Retinal pigment epithelial cell (primary cell): ENCODE results near the gene NRAS.
A peak's percentile ranks its signal among the peaks of the same experiment; 100 is the strongest.
"Not testable (repeated sequence)": the region's sequence is repeated elsewhere in the genome, so short reads cannot be mapped to it uniquely, and the experiment has no call there.

ENCODE experiments used
- DNase-seq: peaks from one replicate; pipeline ENCODE4 v3.0.0-alpha.2; 2010; ENCODE audit warnings: low read depth
- H3K4me3 ChIP-seq: 2 replicates; pipeline ENCODE4 v1.5.1; 2011; ENCODE audit warnings: mild to moderate bottlenecking, low read length, control low read depth, moderate library complexity
- TF ChIP-seq, protein P1 (sequence below): conservative IDR thresholded peaks from 2 replicates; pipeline ENCODE4 v1.5.1; 2011; ENCODE audit warnings: low read depth, low read length, control low read depth, inconsistent platforms

Gene NRAS

DNA sequence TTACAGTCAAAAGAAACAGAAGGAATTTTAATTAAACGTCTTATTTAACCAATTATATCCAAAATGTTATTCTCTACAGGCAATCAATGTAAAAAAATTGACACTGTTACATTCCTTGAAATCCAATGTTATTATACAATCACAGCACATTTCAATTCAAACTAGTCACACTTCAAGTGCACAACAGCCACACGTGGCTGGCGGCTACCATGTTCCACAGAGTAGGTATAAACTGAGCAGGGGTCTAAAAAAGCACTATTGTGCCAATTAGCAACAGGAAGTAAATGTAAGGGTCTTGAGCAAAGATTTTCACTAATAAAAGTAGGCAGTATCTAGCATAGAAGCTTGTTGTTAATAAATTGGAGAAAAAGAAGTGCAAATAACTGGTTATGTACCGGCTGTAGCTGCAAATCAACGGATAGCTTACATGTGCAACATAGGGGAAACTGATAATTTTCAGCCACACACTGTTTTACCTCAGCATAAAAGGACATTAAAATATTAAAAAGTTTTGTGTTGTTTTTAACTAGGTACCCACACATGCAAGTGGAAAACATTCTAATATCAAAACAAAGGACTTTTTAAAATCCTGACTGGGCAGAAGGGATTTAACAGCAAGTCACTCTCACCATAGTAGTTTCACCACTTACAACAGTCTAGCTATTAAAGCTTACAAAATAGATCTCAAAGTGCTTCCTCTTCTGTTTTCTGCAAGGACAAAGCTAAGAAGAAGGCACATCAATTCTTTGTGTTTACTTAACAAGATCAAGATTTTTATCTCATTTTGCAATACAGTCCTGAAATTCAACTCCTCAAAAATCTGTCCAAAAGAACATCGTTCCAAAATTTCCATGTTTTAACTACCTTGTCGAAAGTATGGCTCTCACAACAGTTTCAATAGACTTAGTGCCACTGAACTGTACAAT lies 38.7 kb upstream of the NRAS start:
- peak overlapping the region; percentile 100 for H3K4me3 ChIP-seq
- TF ChIP-seq, protein P1, sequence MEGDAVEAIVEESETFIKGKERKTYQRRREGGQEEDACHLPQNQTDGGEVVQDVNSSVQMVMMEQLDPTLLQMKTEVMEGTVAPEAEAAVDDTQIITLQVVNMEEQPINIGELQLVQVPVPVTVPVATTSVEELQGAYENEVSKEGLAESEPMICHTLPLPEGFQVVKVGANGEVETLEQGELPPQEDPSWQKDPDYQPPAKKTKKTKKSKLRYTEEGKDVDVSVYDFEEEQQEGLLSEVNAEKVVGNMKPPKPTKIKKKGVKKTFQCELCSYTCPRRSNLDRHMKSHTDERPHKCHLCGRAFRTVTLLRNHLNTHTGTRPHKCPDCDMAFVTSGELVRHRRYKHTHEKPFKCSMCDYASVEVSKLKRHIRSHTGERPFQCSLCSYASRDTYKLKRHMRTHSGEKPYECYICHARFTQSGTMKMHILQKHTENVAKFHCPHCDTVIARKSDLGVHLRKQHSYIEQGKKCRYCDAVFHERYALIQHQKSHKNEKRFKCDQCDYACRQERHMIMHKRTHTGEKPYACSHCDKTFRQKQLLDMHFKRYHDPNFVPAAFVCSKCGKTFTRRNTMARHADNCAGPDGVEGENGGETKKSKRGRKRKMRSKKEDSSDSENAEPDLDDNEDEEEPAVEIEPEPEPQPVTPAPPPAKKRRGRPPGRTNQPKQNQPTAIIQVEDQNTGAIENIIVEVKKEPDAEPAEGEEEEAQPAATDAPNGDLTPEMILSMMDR: no peak
- no peak for DNase-seq

DNA sequence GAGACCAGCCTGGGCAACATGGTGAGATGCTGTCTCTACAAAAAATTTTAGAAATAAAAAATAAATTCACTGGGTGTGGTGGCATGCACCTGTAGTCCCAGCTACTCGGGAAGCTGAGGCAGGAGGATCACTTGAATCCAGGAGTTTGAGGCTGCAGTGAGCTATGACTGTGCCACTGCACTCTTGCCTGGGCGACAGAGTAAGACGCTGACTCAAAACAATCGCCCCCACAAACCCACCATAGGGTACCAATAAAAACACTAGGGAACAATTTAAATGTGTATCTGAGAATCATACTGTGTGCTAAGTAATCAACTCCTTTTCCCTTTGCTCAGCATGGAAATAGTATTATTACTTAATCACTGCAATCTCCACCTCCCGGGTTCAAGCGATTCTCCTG lies 37.1 kb upstream of the NRAS start:
- not testable (repeated sequence) for H3K4me3 ChIP-seq, DNase-seq

GRCh38 chr1:114753143-114753542 lies 36.6 kb upstream of the NRAS start:
- TF ChIP-seq, protein P1: no peak
- no peak for DNase-seq
- no peak overlapping the region for H3K4me3 ChIP-seq

GRCh38 chr1:114750780-114751179 lies 34.2 kb upstream of the NRAS start:
- peak; percentile 39 for DNase-seq
- TF ChIP-seq, protein P1: no peak
- no peak overlapping the region for H3K4me3 ChIP-seq

DNA sequence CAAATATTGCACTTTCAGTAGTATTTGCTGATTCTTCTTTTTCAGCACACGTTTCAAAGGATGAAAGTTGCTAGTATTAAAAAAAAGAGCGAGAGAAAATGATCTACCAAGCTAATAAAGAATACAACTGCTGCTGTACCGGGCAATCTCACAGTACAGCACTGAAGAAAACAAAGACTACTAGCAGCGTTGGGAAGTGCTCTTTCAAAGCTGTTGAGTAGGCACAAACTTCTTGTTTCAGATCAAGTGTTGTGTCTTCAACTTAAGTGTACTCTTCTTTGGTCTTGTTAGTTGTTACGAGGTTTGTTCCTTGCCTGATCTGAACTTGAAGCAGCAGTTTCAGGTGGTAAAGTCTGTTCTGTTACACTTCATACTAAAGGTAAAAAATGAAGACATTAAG lies 33.3 kb upstream of the NRAS start:
- TF ChIP-seq, protein P1: no peak
- DNase-seq: no peak
- H3K4me3 ChIP-seq: no peak overlapping the region

DNA sequence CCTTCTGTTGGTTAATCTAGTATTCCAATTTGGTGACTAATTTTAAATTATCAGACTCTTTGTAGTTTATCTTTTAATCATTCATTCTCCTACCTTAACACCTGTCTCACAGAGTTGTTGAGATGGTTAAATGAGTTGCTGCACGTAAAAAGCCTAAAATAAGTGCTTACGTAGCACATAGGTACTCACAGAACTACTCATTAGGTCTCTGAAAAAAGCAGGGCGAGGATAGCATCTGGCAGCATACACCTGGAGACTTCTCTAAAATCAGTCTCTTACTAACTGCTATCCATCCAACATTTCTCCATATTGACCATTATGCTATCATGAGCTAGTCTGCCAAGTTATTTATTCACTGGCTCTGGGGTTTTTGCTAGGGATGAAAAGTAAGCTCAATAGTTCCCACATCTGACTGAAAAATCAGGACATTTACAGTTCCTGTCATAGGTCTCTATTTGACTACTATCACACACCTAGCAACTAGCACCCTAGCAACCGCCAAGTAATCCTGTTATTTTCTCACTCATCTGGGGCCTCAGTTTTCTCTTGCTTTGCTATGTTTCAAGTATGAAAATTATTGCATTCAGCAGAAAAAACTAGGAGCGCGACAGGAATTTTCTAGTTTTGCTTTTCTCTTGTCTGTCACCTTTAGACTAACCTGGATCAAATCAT lies 30.0 kb upstream of the NRAS start:
- no peak for DNase-seq
- TF ChIP-seq, protein P1: no peak

DNA sequence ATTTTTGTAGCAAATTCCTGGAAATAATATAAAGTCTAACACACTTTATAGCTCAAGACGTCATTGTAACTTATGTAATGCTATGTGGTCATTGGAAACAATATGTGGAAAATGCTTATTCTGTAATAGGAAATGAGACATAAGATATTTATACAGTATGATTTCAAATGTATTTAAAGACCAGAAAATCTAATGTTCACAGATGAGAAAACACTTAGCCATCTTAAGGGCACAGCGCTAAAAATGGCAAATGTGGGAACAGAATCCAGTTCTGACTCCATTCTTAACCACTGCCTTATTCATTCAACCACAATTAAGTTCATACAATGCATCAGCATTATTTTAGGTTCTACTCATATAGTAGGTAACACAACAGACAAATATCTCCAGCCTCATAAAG lies 28.7 kb upstream of the NRAS start:
- DNase-seq: no peak
- no peak overlapping the region for H3K4me3 ChIP-seq
- TF ChIP-seq, protein P1: no peak

More for the DNA sequence above, 30.0 kb upstream of the NRAS start:
- H3K4me3 ChIP-seq: no peak overlapping the region
